Measurements from ENCODE around the gene PAFAH1B2.

PAFAH1B2 gene

DNA sequence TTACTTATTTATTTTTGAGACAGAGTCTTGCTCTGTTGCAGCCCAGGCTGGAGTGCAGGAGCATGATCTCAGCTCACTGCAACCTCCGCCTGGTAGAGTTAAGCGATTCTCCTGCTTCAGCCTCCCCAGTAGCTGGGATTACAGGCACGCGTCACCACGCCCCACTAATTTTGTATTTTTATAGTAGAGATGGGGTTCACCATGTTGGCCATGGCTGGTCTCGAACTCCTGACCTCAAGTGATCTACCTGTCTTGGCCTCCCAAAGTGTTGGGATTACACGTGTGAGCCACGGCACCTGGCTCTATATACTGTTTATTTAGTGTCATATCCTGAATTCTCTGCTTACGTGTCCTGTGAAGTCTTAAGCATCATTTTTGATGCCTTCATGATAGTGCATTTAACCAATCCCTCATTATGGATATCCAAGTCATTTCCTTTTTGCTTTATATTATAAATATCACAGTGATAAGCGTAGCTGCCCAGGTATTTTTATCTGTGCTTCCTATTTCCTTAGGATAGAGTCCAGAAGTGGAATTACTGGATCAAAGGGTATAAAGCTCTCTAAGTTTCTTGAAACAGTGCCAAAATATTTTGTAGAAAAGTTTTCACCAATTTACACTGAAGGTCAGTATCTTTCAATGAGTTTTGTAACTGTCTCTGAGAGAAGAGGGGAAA, 33.6 kb downstream of the PAFAH1B2 start:
- peak overlapping the region; percentile 80 for H3K4me3 ChIP-seq (ENCODE audit: low read depth, low read length)
- TF ChIP-seq, protein P1, sequence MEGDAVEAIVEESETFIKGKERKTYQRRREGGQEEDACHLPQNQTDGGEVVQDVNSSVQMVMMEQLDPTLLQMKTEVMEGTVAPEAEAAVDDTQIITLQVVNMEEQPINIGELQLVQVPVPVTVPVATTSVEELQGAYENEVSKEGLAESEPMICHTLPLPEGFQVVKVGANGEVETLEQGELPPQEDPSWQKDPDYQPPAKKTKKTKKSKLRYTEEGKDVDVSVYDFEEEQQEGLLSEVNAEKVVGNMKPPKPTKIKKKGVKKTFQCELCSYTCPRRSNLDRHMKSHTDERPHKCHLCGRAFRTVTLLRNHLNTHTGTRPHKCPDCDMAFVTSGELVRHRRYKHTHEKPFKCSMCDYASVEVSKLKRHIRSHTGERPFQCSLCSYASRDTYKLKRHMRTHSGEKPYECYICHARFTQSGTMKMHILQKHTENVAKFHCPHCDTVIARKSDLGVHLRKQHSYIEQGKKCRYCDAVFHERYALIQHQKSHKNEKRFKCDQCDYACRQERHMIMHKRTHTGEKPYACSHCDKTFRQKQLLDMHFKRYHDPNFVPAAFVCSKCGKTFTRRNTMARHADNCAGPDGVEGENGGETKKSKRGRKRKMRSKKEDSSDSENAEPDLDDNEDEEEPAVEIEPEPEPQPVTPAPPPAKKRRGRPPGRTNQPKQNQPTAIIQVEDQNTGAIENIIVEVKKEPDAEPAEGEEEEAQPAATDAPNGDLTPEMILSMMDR (IDR thresholded peaks at IDR 0.05; ENCODE audit: low read depth, low read length) = no peak

DNA sequence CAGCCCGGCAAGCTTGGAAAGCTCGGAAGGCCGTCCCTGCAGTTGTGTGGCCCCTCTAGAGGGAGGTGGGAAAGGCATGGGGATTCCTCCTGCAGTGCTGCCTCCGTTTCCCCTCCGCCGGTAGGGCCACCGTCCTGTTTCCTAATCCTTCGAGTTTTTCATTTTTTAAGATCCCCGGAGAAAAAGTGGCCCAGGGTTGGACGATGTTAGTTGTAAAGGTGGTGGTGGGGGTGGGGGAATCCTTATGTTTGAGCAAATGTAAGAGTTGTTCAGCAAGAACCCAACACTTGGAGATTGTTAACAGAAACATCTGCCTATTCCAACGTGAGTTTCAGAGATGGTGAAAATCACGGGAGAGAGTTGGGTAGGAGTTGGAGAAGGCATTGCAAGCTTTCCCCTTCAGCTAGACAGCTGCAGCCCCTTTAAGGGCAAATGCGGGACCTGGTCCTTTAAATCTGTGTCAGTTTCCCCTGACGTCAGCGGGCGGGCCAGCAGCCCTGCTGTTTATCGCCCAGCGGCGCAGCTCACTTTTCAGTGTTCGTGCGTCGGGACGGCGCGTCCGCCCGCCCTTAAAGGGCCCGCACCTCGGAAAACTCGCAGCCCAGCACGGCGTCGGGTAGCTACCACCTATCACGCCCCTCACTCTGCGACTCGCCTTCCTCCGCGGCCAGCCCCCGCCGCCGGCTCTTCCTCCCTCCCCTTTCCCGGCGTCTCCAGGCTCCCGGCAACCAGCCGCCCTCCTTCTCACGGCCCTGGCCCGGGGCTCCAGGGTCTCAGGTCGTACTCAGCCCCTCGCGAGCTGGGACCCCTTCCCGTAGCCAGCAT, 34.3 kb downstream of the PAFAH1B2 start, which contains the start of gene SIDT2:
TSS of gene SIDT2 (plus strand) at position 534 of the 825 bp plus-strand sequence. CDS start 521 bp downstream, outside the sequence.
- H3K4me3 ChIP-seq (ENCODE audit: low read depth, low read length) = peak within 1 kb of the TSS; percentile 80
- TF ChIP-seq, protein P1 (IDR thresholded peaks at IDR 0.05; ENCODE audit: low read depth, low read length) = no peak

DNA sequence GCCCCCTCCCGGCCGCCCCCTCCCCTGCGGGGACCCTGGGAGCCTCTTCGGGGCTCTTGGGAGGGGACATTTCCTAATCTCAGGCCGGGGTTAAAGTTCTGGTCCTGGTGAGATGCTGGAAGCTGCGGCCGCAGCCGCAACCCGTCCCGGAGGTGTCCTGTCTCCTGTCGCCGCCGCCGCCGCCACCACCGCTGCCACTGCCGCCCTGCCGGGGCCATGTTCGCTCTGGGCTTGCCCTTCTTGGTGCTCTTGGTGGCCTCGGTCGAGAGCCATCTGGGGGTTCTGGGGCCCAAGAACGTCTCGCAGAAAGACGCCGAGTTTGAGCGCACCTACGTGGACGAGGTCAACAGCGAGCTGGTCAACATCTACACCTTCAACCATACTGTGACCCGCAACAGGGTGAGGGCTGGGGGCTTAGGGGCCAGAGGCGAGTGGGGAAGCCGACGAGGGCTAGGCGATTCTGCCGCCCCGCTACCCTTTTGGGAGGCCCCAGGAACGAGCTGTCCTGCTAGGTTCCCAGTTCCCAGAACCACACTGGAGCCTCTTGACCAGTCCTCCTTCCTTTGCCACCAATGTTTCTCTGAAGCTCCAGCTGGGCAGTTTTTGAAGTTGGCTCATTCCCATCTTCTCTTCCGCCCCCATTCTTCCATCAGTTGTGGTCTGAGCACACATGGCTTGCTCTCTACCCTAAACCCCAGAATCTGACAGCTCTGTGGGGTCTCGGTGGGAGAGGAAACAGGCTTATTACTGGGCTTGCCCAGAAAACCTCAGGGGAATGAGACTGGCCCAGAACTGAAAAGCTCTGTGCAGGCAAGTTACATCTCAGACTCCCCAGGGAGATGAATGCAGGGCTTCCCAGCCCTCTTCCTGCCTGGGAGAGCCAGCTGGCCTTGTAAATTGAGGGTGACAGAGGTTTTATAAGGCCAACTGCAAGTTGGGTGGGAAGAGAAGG, 35.2 kb downstream of the PAFAH1B2 start:
- H3K4me3 ChIP-seq (ENCODE audit: low read depth, low read length) = peak overlapping the region; percentile 80
- TF ChIP-seq, protein P1 (IDR thresholded peaks at IDR 0.05; ENCODE audit: low read depth, low read length) = no peak

DNA sequence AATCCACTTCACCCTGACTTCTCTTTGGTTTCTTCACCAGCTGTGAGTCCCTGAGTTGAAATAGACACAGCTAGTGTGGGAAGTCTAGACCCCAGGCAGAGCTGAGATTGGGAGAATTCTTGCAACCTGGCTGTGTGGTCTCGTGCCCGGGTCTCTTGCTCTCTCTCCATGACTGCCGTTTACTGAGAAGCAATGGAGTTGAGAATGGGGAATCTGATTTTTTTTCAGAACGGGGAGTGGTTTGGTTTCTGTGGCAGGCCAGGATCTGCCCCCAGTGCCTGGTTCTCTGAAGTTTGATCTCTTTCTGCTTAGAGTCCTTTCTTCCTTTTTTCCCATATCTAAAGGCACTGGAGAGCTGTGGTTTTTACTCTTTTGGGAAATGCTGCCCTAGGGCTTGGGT, 35.9 kb downstream of the PAFAH1B2 start:
- TF ChIP-seq, protein P1 (IDR thresholded peaks at IDR 0.05; ENCODE audit: low read depth, low read length) = no peak
- peak overlapping the region; percentile 80 for H3K4me3 ChIP-seq (ENCODE audit: low read depth, low read length)

DNA sequence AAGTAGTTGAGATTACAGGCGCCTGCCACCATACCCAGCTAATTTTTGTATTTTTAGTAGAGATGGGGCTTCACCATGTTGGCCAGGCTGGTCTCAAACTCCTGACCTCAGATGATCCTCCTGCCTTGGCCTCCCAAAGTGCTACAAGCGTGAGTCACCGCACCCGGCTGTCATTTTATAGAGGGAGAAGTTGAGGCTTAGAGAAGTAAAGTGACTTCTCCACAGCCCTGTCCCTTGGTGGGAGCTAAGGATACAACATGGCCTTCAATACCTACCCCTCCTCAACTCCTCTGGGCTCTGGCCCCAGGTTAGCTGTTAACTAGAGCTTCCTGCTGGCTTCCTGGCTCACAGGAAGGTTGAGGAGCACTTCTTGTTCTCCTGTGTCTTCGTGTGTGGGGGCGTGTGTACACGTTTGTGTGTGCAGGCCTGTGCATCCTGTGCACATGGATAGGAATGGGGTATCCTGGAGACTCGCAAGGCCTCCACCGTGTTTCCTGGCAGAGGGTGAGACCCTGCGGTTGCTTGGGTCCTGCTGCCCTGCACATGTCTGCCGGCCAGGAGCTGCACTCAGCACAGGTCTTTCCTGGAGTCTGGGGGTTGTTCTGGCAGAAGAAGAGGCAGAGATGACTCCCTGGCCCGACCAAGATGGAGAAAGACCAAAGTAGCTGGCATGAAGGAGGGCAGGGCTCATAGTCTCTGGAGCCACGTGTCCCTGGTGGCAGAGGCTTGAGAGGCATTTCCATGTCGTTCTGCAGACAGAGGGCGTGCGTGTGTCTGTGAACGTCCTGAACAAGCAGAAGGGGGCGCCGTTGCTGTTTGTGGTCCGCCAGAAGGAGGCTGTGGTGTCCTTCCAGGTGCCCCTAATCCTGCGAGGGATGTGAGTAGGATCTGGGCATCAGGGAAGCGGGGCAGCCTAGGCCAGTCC, 36.8 kb downstream of the PAFAH1B2 start:
- no peak overlapping the region for H3K4me3 ChIP-seq (ENCODE audit: low read depth, low read length)
- TF ChIP-seq, protein P1 (IDR thresholded peaks at IDR 0.05; ENCODE audit: low read depth, low read length) = no peak

Measured in WI38 (cell line).